GM18867 (cell line): ENCODE data around the gene ACCSL.
A peak's percentile ranks its signal among the peaks of the same experiment; 100 is the strongest.

Source experiments
- ATAC-seq: cut with Tn5 transposase; IDR thresholded peaks from one replicate; pipeline ENCODE4 v1.9.1; 2021; ENCODE audit warnings: mild to moderate bottlenecking, moderate library complexity; ENCODE audit not compliant: unreplicated experiment

Gene ACCSL

DNA sequence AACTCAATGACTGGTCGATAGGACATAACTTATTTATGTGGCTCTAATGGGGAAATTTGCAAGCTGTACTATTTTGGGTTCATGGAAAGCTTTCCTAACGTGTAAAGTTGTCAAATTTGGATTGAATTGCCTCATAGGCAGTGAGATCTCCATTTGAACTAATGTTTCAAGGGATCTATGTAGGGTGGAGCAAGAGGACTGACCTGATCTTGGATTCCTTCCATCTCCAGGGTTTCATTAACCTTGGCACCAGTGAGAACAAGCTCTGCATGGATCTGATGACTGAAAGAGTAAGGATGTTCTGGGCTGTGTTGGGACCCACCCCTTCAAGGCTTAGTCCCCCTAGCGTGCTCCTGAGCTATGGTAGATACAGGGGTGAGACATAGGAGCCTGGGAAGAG is 2.1 kb downstream of the ACCSL start:
- ATAC-seq: no peak

- ATAC-seq: no peak
Observed at GRCh38 chr11:44051171-44051570, 3.4 kb downstream of the ACCSL start.

GRCh38 chr11:44057340-44057739 is 9.6 kb downstream of the ACCSL start:
- ATAC-seq: no peak

DNA sequence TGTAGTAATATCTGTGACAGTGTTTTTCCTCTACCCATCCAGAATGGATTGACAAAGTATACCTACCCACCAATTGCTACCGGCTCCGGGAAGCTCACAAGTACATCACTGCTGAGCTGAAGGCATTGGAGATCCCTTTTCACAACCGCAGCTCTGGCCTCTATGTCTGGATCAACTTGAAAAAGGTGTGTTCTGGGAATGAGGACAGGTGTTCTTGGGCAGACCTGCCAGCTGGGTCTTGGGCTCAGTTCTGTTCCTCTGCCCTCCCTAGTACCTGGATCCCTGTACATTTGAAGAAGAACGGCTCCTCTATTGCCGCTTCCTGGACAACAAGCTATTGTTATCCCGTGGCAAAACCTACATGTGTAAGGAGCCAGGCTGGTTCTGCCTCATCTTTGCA is 10.5 kb downstream of the ACCSL start:
- no peak for ATAC-seq

DNA sequence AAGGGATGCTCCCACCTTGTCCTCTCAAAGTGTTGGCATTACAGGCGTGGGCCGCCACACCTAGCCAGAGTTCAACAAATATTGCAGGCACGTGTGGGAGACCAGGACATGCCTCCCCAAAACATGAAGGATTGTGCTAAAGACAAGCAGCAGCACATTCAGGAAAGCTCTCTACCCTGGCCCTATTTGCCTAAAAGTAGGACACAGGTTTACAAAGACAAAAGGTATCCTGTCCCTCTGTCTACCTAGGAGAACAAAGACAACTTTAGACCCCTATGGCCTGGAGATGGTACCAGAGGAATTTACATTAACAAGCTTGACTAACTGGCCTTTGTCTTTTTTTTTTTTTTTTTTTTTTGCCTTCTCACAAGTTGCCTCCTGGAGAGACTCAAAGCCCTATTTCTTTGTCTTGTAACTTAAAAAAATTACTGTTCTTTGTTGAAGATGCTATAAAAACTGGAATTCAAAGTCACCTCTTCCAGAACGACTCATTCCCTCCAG is 17.4 kb downstream of the ACCSL start:
- no peak for ATAC-seq

GRCh38 chr11:44065841-44066731 is 18.3 kb downstream of the ACCSL start, which contains the start of gene ACCS:
ACCS (plus strand) TSS chr11:44066270; CDS start chr11:44067628, 1,358 bp downstream.
- ATAC-seq: peak; percentile 97

DNA sequence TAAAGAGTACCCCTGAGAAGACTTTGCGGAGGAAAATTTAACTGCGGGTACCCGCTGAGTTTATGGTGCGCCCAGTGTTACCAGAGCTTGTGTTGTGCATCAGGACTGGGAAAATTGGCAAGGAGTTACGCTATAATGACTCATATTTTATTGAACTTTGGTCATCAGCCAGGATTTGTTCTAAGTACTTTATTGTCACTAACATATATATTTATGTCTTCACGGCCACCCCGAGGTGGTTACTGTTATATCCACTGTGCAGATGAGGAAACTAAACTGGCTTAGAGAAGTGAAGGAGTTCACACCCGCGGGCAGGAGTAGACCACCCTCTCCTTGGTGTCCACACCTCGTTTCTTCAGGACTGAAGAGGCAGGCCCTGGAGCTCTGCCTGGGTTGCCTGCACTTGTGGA is 19.0 kb downstream of the ACCSL start:
- ATAC-seq: no peak

DNA sequence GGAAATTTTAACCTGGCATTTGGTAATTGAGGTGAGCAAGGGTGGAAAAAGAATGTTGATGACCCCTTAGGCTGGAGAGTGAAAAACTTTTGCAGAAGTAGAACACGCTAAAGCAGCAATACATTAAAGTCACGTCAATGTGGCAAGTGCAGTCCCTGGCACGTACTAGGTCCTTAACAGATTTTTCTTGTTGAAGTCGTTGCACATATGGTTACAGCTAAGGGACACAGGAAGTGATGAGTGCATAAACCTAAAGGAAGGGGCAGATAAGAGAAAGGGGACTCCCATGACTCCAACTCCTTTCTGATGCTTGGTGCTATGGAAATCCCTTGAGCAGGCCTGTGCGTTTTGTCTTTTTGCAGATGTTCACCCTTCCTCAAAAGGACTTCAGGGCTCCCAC is 19.5 kb downstream of the ACCSL start:
- no peak for ATAC-seq

- ATAC-seq: no peak
Observed at GRCh38 chr11:44068180-44068579, 20.4 kb downstream of the ACCSL start.

DNA sequence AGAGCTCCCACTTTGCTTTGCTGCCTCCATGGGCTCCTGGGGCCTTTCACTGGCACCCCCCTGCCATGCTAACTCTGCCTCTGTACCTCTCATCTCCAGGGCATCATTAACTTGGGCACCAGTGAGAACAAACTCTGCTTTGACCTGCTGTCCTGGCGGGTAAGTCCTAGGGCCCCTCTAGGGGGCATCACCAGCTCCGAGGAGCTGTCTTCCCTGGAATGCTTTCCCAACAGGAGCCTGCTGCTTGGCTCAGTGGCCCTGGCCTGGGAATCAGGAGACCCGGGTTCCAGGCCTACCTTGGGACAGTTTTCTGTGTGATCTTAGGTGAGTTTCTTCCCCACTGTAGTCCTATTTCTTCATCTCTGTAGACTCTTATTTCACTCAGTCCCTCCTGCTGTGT is 23.4 kb downstream of the ACCSL start:
- ATAC-seq: no peak

GRCh38 chr11:44072757-44073658 is 25.2 kb downstream of the ACCSL start:
- ATAC-seq: no peak

DNA sequence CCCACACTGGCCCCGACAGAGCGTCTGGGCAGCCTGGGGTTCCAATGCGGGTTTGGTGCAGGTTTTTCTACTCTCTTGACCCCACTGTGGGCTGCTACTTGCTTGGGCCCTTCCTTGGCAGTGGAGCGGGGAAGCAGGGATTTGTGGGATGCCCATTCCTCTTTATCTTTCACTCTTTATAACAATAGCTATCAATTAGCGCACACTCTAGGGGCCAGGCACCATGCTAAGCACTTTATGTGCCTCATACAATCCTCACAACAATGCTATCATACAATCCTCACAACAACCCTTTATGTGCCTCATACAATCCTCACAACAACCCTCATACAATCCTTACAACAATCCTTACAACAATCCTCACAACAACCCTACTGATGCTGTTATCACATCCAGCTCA is 31.0 kb downstream of the ACCSL start:
- ATAC-seq: no peak

DNA sequence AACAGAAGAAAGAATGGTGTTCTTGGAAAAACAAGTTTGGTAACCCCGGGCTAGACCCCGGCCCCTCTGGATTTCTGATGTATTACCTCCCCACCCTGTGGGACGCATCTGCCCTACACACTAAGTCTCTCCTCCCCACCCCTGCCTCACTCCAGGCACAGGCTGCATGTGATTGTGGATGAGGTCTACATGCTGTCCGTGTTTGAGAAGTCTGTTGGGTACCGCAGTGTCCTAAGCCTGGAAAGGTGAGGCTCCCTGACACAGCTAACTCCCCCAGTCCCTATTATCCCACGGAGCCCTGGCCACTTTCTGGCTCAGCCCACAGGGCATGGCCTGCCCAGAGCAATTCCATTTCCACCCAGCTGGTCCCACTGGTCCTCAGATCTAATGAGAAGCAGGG is 31.6 kb downstream of the ACCSL start:
- ATAC-seq: no peak

DNA sequence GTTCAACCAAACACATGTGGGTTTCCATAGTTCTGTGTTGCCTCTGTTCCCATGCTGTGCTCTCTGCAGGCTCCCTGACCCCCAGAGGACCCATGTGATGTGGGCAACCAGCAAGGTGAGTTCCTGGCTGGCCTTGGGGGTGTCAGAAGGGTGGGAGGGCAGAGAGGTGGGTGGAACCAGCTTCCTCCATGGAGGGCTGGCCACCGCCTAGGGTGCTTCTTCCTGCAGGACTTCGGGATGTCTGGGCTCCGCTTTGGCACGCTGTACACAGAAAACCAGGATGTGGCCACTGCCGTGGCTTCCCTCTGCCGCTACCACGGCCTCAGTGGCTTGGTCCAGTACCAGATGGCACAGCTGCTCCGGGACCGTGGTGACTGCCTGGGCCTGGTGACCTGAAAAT is 33.2 kb downstream of the ACCSL start:
- ATAC-seq: no peak

GRCh38 chr11:44082645-44083044 is 34.9 kb downstream of the ACCSL start:
- no peak for ATAC-seq

GRCh38 chr11:44083433-44083832 is 35.7 kb downstream of the ACCSL start:
- no peak for ATAC-seq

GRCh38 chr11:44083906-44084305 is 36.1 kb downstream of the ACCSL start:
- ATAC-seq: no peak

- no peak for ATAC-seq
Observed at GRCh38 chr11:44085330-44085729, 37.5 kb downstream of the ACCSL start.

DNA sequence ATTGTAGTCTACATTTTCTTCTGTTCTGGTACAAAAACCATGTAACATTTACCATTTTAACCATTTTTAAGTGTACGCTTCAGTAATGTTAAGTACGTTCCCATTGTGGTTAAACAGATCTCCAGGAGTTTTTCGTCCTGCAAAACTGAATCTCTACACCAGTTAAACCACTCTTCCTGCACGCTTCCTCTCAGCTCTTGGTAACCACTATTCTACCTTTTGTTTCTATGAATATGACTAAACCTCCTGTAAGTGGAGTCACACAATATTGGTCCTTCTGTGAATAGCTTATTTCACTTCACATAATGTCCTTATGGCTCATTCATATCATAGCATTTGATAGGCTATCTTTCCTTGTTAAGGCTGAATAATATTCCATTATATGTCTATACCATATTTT is 40.6 kb downstream of the ACCSL start:
- no peak for ATAC-seq

- no peak for ATAC-seq
Observed at GRCh38 chr11:44088871-44089270, 41.1 kb downstream of the ACCSL start.

- ATAC-seq: no peak
Observed at GRCh38 chr11:44090539-44090938, 42.8 kb downstream of the ACCSL start.
